Measurements from ENCODE around the gene RND1.
"Not testable (repeated sequence)": the region's sequence is repeated elsewhere in the genome, so short reads cannot be mapped to it uniquely, and the experiment has no call there.

RND1 gene

DNA sequence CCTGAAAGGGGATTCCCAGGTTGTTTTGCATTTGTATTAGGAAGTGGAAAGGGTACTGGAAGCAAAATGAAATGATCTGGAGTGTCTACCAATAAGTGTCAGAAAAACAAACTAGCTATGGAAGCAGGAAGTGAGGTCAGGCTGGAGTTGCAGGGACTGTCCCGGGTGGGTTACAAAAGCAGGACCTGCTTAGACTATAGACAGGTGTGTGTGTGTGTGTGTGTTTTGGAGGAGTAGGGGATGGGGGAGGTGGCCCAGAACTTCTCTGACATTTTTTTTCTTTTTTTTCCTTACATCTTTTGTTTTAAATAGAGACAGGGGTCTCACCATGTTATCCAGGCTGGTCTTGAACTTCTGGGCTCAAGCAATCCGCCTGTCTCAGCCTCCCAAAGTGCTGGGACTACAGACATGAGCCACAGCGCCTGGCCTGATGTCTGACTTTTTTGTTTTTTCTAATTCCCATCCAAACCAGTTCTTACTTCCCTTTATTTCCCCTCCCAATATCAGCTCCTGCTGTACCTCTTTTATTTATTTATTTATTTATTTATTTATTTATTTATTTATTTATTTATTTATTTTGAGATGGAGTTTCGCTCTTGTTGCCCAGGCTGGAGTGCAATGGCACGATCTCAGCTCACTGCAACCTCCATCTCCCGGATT, 512 bp upstream of the RND1 start:
- no peak for DNase-seq

GRCh38 chr12:48863291-48863690, 2.4 kb downstream of the RND1 start:
- DNase-seq = no peak

DNA sequence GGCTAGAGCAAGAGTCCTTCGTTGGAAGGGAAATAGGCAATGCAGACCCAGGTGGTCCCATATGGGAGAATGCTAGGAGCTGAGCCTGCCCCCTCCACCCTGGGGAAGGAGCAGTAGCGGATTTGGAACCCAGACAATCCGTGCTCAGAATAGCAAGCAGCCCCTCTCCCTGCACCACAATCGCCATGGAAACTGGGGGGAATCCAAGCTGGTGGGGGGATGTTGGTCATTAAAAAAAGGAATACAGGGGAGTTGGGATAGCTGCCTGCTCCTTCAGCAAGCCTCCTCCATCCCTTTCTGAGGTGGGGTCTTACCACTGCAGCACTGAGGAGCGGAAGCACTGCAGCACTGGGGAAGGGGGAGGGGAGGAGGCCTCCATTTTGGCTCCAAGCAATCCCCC, 2.9 kb downstream of the RND1 start:
- DNase-seq = no peak

- no peak for DNase-seq
Measured at GRCh38 chr12:48861111-48861510, 4.6 kb downstream of the RND1 start.

DNA sequence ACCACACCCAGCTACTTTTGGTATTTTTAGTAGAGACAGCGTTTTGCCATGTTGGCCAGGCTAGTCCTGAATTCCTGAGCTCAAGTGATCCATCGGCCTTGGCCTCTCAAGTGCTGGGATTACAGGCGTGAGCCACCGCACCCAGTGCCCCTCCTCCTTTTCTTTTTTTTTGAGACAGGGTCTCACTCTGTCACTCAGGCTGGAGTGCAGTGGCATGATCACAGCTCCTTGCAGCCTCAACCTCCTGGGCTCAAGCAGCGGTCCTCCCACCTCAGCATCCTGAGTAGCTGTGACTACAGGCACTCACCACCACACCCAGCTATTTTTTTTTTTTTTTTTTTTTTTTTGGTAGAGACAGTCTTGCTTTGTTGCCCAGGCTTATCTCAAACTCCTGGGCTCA, 5.4 kb downstream of the RND1 start:
- not testable (repeated sequence) for DNase-seq

GRCh38 chr12:48859607-48860006, 6.1 kb downstream of the RND1 start:
- no peak for DNase-seq

- DNase-seq = no peak
Measured at GRCh38 chr12:48858043-48858442, 7.6 kb downstream of the RND1 start.

GRCh38 chr12:48857278-48857994, 8.2 kb downstream of the RND1 start:
- no peak for DNase-seq

DNA sequence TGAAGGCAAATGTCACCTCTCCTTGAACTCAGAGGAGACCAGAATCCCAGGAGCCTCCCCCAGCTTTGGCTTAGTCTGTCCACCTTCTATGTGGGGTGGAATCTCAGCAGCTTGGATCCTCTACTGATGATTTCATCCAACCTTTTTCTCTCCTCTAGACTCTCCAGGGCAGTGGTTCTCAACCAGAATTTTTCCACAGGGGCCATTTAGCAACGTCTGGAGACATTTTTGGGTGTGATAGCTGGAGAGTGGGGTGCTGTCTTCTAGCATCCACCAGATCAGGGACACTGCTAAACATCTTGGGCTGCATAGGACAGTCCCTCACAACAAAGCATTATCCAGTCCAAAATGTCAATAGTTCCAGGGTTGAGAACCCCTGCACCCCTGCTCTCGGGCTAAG, 9.3 kb downstream of the RND1 start:
- no peak for DNase-seq

GRCh38 chr12:48854932-48855331, 10.7 kb downstream of the RND1 start:
- DNase-seq = not testable (repeated sequence)

- DNase-seq = no peak
Measured at GRCh38 chr12:48854488-48854887, 11.2 kb downstream of the RND1 start.

GRCh38 chr12:48852734-48853688, 12.7 kb downstream of the RND1 start:
- peak; percentile 94 for DNase-seq

GRCh38 chr12:48851883-48852733, 13.6 kb downstream of the RND1 start, which contains the start of gene DDX23:
Gene DDX23 (minus strand): TSS chr12:48852163. CDS start chr12:48845782, 6,381 bp downstream.
- DNase-seq = peak; percentile 98

GRCh38 chr12:48842021-48842420, 23.6 kb downstream of the RND1 start:
- not testable (repeated sequence) for DNase-seq

DNA sequence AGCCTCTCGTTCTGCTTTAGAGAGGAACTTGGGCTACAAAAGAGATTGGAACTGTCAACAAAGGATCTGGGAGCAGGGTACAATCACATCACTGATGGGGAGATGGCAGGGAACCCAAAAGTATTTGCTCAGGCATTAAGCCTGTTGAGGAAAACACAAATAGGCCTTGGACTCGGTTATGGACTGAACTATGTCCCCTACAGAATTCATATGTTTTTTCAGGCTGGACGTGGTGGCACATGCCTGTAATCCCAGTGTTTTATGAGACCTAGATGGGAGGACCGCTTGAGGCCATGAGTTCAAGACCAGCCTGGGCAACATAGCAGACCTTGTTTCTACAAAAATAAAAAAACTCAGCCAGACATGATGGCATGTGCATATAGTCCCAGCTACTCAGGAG, 27.6 kb downstream of the RND1 start:
- no peak for DNase-seq

GRCh38 chr12:48832321-48833060, 33.2 kb downstream of the RND1 start:
- no peak for DNase-seq

DNA sequence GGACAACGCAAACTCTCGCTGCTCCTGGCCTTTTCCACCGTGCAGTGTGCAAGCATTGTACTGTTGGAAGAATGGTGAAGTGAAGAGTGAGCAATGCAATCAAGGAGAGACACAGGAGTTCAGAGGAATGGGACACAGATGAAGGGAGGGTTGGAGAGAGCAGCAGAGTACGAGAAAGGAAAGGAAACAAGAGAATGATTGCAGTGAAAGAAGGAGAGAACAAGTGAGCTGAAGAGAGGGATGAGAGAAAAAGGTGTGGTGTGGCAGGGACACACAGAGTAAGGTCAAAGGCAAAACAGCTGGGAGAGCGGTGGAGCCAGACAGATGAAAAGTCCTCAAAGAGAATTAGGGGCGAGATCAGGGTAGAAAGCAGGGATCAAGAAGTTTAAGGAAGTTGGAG, 34.4 kb downstream of the RND1 start:
- DNase-seq = no peak

DNA sequence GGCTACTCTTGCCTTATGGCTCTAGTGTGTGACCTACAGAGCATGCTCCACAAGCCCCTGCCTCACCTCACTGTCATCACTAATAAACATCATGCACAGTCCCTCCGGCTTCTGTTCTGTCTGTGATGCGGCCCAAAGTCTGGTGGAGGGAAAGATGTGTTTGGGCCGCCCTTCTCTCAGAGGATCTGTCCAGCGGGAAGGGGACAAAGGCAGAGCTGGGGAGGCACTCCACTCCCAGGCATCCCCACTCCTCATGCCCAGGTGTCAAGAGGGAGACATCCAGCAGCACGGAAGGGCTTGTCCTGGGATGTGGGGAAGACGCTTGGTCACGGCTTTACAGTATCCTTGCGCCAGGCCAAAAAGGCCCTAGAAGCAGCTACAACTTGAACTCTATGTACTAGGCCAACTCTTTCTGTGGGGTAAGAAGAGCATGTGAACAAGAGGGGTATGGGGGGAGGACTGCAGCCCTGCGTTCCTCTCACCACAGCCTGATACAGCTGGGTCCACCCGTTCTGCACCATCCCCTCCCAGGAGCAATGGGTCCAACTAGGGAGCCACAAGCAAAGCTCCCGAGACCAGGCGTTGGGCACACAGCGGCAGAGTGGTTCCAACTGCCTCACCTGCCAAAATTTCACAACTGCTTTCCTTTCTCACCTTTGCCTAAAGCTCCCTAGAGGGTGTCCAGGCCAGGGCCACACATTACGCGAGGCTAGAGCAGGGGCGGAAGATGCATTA, 36.7 kb downstream of the RND1 start:
- no peak for DNase-seq

GRCh38 chr12:48828293-48828692, 37.4 kb downstream of the RND1 start:
- DNase-seq = no peak

DNA sequence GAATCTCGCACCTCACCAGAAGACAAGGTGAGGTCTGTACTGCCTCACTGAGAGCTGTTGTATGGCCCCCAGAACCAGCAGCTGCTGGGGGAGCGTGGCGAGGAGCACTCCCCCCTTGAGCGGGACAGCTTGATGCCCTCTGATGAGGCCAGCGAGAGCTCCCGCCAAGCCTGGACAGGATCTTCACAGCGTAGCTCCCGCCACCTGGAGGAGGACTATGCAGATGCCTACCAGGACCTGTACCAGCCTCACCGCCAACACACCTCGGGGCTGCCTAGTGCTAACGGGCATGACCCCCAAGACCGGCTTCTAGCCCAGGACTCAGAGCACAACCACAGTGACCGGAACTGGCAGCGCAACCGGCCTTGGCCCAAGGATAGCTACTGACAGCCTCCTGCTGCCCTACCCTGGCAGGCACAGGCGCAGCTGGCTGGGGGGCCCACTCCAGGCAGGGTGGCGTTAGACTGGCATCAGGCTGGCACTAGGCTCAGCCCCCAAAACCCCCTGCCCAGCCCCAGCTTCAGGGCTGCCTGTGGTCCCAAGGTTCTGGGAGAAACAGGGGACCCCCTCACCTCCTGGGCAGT, 38.1 kb downstream of the RND1 start:
- no peak for DNase-seq

- DNase-seq = no peak
Measured at GRCh38 chr12:48827026-48827425, 38.6 kb downstream of the RND1 start.
